ENCODE measurements around the gene COL6A3. TPM values are rescaled to one million over a fixed set of nuclear protein-coding genes. Genes with fewer than 3 reads are reported as not detected.

Gene COL6A3
- total and polyA plus RNA-seq, 8 donors: 5.0 to 249 (median 17.1) TPM

DNA sequence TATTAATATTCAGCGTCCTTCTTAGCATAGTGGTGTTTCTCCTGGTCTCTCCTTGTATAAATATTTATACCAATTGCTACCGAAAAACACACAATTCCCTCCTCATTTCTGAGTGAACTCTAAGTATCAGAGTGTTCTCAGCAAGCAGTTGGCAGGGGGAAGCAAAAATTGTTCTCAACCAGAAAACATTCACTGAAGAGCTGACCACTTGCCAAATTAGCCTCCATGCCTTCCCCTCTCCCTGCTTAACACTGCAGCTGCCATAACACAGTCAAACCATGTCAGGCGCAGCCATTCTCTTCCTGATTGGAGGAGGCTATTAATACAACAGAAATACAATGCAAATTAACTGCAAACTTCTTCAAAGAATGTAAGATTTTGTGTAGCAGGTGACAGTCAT is 105.0 kb downstream of the COL6A3 start:
- 73 to 79% methylated on average over 3 of the region's 3 CpGs for WGBS, 2 donors

DNA sequence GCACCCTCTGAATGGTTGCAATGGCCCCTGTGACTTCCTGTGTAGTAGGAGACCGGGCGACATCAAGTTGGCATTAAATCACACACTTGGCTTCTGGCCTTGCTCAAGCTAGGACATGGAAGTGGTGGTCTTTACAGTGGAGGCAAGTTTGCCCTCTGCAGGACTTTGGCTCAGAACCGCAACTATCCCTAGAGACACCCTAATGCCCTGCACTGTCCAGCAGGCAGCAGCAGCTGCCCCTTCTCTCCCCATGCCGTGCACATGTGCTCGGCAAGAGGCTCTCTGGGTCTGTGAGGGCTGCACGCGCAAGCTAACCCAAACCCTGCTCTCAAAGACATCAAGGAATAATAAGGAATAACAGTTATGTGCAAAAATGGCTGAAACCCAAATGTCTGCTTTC is 106.5 kb downstream of the COL6A3 start:
- ATAC-seq (no peak), FAIRE-seq (no peak), DNase-seq (no peak)
- H3K4me1 ChIP-seq: no peaks in the 10 kb centered on the region
- TF ChIP-seq, protein P1, sequence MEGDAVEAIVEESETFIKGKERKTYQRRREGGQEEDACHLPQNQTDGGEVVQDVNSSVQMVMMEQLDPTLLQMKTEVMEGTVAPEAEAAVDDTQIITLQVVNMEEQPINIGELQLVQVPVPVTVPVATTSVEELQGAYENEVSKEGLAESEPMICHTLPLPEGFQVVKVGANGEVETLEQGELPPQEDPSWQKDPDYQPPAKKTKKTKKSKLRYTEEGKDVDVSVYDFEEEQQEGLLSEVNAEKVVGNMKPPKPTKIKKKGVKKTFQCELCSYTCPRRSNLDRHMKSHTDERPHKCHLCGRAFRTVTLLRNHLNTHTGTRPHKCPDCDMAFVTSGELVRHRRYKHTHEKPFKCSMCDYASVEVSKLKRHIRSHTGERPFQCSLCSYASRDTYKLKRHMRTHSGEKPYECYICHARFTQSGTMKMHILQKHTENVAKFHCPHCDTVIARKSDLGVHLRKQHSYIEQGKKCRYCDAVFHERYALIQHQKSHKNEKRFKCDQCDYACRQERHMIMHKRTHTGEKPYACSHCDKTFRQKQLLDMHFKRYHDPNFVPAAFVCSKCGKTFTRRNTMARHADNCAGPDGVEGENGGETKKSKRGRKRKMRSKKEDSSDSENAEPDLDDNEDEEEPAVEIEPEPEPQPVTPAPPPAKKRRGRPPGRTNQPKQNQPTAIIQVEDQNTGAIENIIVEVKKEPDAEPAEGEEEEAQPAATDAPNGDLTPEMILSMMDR (IDR thresholded peaks at IDR 0.05): no peak
- H3K36me3 ChIP-seq: no peaks in the 10 kb centered on the region
- no peaks in the 10 kb centered on the region for H3K9me3 ChIP-seq
- H3K27me3 ChIP-seq: no peaks in the 10 kb centered on the region
- 83 to 86% methylated on average over 7 of the region's 7 CpGs for WGBS, 2 donors
- intact Hi-C loops (cut with DNase I): no loop called here
- H3K27ac ChIP-seq: no peak overlapping the region
- no peak overlapping the region for H3K4me3 ChIP-seq

More for the DNA sequence above, 105.0 kb downstream of the COL6A3 start:
- intact Hi-C loops (cut with DNase I): no loop called here
- FAIRE-seq: no peak
- H3K4me3 ChIP-seq: no peak overlapping the region
- H3K27me3 ChIP-seq: no peaks in the 10 kb centered on the region
- no peak for DNase-seq
- H3K36me3 ChIP-seq: no peaks in the 10 kb centered on the region
- no peak overlapping the region for H3K27ac ChIP-seq
- no peak for ATAC-seq
- no peaks in the 10 kb centered on the region for H3K9me3 ChIP-seq
- TF ChIP-seq, protein P1 (IDR thresholded peaks at IDR 0.05): no peak
- no peaks in the 10 kb centered on the region for H3K4me1 ChIP-seq

DNA sequence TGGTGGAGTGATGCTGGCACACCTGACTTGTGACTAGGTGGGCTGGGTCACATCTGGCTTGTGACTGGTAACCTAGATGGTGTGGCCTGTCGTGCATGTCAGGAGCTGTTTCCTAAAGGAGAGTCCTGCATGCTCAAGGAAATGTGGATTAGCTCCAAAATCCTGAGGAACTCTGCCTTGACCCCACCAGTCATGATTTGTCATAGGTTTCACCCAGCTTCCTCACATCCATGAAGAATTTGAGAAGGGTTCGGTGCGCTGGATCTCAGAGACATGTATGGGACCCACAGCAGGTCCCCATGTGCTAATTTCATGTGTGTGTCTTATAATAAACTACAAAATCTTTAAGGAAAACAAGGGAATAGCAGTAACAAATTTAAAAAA is 107.2 kb downstream of the COL6A3 start:
- 91 to 92% methylated on average over 3 of the region's 3 CpGs for WGBS, 2 donors
- H3K9me3 ChIP-seq: no peaks in the 10 kb centered on the region
- TF ChIP-seq, protein P1 (IDR thresholded peaks at IDR 0.05): no peak
- intact Hi-C loops (cut with DNase I): no loop called here
- no peaks in the 10 kb centered on the region for H3K27me3 ChIP-seq
- no peak overlapping the region for H3K4me3 ChIP-seq
- H3K36me3 ChIP-seq: no peaks in the 10 kb centered on the region
- no peak overlapping the region for H3K27ac ChIP-seq
- FAIRE-seq: no peak
- ATAC-seq: no peak
- H3K4me1 ChIP-seq: no peaks in the 10 kb centered on the region
- no peak for DNase-seq

DNA sequence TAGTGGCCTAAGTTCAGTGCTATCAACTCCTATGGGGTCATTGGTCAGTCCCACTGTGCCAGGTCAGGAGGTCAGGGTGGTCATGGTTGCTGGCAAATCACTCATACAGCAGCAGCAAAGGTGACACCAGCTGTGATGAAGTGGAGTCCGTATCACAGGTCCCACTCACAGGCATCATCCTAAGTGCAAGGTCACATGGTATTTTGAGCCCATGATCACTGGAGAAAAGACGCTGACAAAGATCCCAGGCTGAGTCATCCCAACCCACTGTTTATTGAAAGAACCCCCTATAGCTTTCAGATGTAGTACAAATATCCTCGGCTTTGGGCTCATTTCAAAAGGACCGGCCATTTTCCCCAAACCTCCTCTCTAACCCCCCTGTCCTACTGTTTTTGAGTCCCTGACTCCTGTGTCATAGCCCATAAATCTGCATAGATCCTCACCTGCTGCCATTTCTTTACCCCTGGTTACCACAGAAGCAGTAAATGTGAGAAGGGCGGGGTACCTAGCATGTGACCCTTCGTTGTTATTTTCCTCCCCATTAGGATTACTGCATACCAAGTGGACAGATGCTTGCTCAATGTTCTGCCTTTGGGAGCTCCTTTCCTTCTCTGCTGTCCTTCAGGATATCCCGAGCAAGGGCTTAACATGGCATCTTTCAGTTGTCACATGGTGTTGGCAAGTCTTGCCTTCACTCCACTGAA is 107.7 kb downstream of the COL6A3 start:
- Histone ChIP-seq H3K27ac (no peak overlapping the region), H3K4me3 (no peak overlapping the region), H3K27me3 (no peaks in the 10 kb centered on the region), H3K4me1 (no peaks in the 10 kb centered on the region), H3K36me3 (no peaks in the 10 kb centered on the region), H3K9me3 (no peaks in the 10 kb centered on the region)
- WGBS, 2 donors: 63% methylated on average over 7 of the region's 7 CpGs
- DNase-seq: no peak
- TF ChIP-seq, protein P1 (IDR thresholded peaks at IDR 0.05): no peak
- no peak for FAIRE-seq
- intact Hi-C loops (cut with DNase I): no loop called here
- ATAC-seq: no peak

DNA sequence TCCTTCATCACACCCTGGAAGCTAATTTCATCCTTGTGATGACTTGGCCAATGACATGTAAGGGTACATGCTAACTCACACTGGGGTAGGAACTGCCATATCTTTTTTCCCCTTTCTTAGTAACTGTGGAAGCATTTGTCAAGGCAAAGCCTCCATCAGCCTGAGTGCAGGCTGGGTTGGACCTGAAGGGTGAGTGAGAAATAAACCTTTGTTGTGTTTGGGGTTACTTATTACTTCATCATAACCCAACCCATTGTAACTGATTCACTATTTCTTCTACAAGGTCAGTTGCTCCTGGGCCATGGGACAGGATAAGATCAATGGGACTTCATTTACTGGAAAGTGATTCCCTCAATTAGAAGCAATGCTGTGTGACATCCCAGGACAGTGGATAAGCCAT is 108.4 kb downstream of the COL6A3 start:
- no peak for ATAC-seq
- FAIRE-seq: no peak

More for the DNA sequence above, 108.4 kb downstream of the COL6A3 start:
- Histone ChIP-seq H3K9me3 (no peaks in the 10 kb centered on the region), H3K36me3 (no peaks in the 10 kb centered on the region), H3K4me3 (no peak overlapping the region), H3K4me1 (no peaks in the 10 kb centered on the region), H3K27ac (no peak overlapping the region), H3K27me3 (no peaks in the 10 kb centered on the region)
- DNase-seq: no peak
- intact Hi-C loops (cut with DNase I): no loop called here
- TF ChIP-seq, protein P1 (IDR thresholded peaks at IDR 0.05): no peak
